ENCODE results near the gene RERE.

Gene RERE

DNA sequence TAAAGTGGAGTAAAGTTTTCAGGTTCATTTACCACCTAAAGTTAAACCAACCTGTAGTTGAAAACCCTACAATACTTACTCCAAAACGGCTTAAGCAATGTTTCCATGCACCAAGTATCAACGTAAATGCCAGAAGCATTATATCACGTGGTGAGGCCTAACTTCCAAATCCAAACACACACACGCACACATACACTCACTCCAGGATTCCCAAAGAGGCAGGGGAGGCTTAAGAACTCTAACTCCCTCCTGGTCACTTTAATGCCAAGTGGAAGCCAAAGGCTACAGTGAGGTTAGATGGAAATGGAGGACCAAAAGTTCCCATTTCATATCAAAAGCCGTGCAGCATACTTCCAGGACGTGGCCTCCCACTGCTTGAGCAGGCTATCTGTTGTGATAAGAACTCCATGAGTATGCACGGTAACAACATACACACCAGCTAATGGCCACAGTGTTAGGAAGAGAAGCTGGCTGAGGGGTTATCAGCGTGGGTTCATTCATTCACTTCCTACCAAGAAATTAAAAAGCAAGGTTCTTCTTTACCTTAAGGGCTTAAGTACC lies 275.4 kb downstream of the RERE start:
- Histone ChIP-seq H3K36me3 (ENCODE audit: control insufficient read depth, low read length) (peaks cover 15% of the 10 kb centered on the region), H3F3A (ENCODE audit: control insufficient read depth, insufficient read depth) (0 out of 2 replicates have a peak, but pooled peaks cover 2% of the 10 kb centered on the region), H3K4me1 (ENCODE audit: control insufficient read depth, low read length) (peaks cover 66% of the 10 kb centered on the region), H3K79me2 (ENCODE audit: control insufficient read depth, low read length) (no peaks in the 10 kb centered on the region), H3K27me3 (ENCODE audit: control insufficient read depth, low read length) (no peaks in the 10 kb centered on the region), H3K4me3 (ENCODE audit: low read length) (no peak overlapping the region), H3K27ac (ENCODE audit: low read depth, low read length) (no peak overlapping the region), H3K9me3 (ENCODE audit: control insufficient read depth, insufficient read depth, low read length) (peaks cover 13% of the 10 kb centered on the region; the same call in 1 of the 2 replicates), H4K20me1 (ENCODE audit: control insufficient read depth, insufficient read depth, low read depth, low read length) (no peaks in the 10 kb centered on the region), H3K4me2 (ENCODE audit: low read length) (no peak overlapping the region; the same call in 1 of the 2 replicates), H3K9me2 (replicated peaks; ENCODE audit: control insufficient read depth, low read length) (no peaks in the 10 kb centered on the region)
- no peak for TF ChIP-seq EZH2phosphoT487 (IDR thresholded peaks at IDR 0.05; ENCODE audit: borderline replicate concordance, low read length)
- TF ChIP-seq, protein P1, sequence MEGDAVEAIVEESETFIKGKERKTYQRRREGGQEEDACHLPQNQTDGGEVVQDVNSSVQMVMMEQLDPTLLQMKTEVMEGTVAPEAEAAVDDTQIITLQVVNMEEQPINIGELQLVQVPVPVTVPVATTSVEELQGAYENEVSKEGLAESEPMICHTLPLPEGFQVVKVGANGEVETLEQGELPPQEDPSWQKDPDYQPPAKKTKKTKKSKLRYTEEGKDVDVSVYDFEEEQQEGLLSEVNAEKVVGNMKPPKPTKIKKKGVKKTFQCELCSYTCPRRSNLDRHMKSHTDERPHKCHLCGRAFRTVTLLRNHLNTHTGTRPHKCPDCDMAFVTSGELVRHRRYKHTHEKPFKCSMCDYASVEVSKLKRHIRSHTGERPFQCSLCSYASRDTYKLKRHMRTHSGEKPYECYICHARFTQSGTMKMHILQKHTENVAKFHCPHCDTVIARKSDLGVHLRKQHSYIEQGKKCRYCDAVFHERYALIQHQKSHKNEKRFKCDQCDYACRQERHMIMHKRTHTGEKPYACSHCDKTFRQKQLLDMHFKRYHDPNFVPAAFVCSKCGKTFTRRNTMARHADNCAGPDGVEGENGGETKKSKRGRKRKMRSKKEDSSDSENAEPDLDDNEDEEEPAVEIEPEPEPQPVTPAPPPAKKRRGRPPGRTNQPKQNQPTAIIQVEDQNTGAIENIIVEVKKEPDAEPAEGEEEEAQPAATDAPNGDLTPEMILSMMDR (IDR thresholded peaks at IDR 0.05; ENCODE audit: low read depth, low read length, poor library complexity, severe bottlenecking): no peak

DNA sequence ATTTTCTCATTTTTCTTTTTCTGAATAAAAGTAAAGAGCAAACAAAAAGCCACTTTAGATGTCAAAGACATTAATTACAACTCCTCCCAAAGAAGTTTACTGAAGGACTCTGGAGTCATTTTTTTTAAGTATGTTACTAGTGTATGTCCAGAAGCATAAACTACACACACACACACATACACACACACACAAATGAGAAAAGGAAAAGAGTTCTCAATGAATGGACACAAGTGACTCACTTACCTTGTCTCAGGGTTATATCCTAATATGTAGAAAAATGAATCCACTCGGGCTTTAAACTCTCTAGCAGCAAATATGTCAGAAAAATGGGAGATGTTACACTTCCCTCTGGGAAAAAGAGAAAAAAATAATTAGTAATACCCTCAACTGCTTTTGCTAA lies 276.5 kb downstream of the RERE start:
- H3K4me2 ChIP-seq (ENCODE audit: low read length): peak overlapping the region; percentile 52
- H3K4me1 ChIP-seq (ENCODE audit: control insufficient read depth, low read length): peaks cover 63% of the 10 kb centered on the region
- no peaks in the 10 kb centered on the region for H3K27me3 ChIP-seq (ENCODE audit: control insufficient read depth, low read length)
- no peak overlapping the region for H3K27ac ChIP-seq (ENCODE audit: low read depth, low read length)
- 0 out of 2 replicates have a peak, but pooled peaks cover 2% of the 10 kb centered on the region for H3F3A ChIP-seq (ENCODE audit: control insufficient read depth, insufficient read depth)
- no peaks in the 10 kb centered on the region for H3K79me2 ChIP-seq (ENCODE audit: control insufficient read depth, low read length)
- H4K20me1 ChIP-seq (ENCODE audit: control insufficient read depth, insufficient read depth, low read depth, low read length): no peaks in the 10 kb centered on the region
- no peak for TF ChIP-seq EZH2phosphoT487 (IDR thresholded peaks at IDR 0.05; ENCODE audit: borderline replicate concordance, low read length)
- TF ChIP-seq, protein P1 (IDR thresholded peaks at IDR 0.05; ENCODE audit: low read depth, low read length, poor library complexity, severe bottlenecking): no peak
- H3K9me3 ChIP-seq (ENCODE audit: control insufficient read depth, insufficient read depth, low read length): peaks cover 13% of the 10 kb centered on the region; the same call in 1 of the 2 replicates
- peaks cover 15% of the 10 kb centered on the region for H3K36me3 ChIP-seq (ENCODE audit: control insufficient read depth, low read length)
- H3K9me2 ChIP-seq (replicated peaks; ENCODE audit: control insufficient read depth, low read length): no peaks in the 10 kb centered on the region
- H3K4me3 ChIP-seq (ENCODE audit: low read length): no peak overlapping the region

DNA sequence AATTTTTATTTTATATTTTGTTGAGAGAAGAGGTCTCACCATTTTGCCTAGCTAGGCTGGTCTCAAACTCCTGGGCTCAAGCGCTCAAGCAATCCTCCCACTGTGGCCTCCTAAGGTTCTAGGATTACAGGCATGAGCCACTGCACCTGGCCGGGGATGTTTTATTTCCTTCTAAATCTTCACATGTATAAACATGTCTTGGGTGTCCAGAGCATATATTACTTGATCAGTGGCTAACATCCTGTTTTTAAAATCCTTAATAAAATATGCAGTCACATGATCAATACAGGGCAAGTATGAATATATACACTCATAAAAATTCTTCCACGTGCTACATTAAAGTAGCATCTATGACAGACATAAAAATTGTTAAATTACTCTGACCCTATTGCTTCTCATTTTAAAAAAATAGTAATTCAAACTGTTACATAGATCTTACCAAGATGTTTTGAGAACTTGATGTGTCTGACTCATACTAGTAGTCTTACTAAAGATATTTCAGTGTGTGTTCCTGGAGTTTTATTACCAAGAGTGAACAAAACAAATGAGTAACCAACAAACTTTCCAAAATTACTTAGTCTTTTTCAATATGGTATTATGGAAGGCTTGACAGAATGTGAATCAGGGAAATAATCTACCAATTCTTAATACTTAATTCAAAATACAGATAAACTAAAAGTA lies 277.0 kb downstream of the RERE start:
- TF ChIP-seq, protein P1 (IDR thresholded peaks at IDR 0.05; ENCODE audit: low read depth, low read length, poor library complexity, severe bottlenecking): no peak
- no peak for TF ChIP-seq EZH2phosphoT487 (IDR thresholded peaks at IDR 0.05; ENCODE audit: borderline replicate concordance, low read length)
- Histone ChIP-seq H3K4me2 (ENCODE audit: low read length) (peak overlapping the region; percentile 52), H3F3A (ENCODE audit: control insufficient read depth, insufficient read depth) (0 out of 2 replicates have a peak, but pooled peaks cover 2% of the 10 kb centered on the region), H3K27ac (ENCODE audit: low read depth, low read length) (no peak overlapping the region), H3K9me3 (ENCODE audit: control insufficient read depth, insufficient read depth, low read length) (peaks cover 13% of the 10 kb centered on the region; the same call in 1 of the 2 replicates), H3K4me1 (ENCODE audit: control insufficient read depth, low read length) (peaks cover 63% of the 10 kb centered on the region), H3K79me2 (ENCODE audit: control insufficient read depth, low read length) (no peaks in the 10 kb centered on the region), H3K27me3 (ENCODE audit: control insufficient read depth, low read length) (no peaks in the 10 kb centered on the region), H4K20me1 (ENCODE audit: control insufficient read depth, insufficient read depth, low read depth, low read length) (no peaks in the 10 kb centered on the region), H3K9me2 (replicated peaks; ENCODE audit: control insufficient read depth, low read length) (no peaks in the 10 kb centered on the region), H3K36me3 (ENCODE audit: control insufficient read depth, low read length) (peaks cover 15% of the 10 kb centered on the region), H3K4me3 (ENCODE audit: low read length) (peak overlapping the region; percentile 31; the same call in 1 of the 2 replicates)
